ENCODE results near the gene SAMD4B.
"Not testable (repeated sequence)": the region's sequence is repeated elsewhere in the genome, so short reads cannot be mapped to it uniquely, and the experiment has no call there.

Gene SAMD4B

DNA sequence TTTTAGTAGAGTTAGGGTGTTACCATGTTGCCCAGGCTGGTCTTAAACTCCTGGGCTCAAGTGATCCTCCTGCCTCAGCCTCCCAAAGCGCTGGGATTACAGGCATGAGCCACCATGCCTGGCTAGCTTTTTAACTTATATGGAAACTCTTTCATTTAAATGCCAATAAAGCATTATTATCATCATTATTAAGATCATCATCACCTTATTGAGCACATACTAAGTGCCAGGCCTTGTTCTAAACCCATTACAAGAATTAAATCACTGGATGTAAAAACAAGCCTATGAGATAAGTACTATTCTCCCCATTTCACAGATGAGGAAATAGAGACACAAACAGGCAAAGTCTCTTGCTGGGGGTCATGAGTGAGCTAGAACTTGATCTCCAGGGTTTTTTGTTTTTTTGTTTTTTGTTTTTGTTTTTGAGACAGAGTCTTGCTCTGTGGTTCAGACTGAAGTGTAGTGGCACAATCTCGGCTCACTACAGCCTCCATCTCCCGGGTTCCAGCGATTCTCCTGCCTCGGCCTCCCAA lies 7.7 kb upstream of the SAMD4B start:
- no peak for DNase-seq (ENCODE audit: low spot score)

DNA sequence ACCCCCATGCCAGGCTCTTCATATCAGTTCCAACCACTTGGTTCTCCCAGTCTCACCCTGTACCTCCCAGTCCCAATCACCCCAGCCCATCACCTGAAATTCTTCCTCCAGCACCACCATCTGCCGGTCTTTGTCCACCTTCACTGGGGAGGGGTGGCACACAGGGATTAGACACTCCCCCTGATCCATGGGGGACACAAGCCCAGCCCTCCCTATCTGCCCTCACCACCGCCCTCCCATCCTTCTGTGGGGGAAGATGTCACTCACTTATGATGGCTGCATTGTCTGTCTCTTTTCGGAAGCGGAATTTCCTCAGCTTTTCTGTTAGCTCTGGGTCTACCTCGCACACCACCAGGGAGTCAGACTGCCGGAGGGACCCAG lies 7.1 kb upstream of the SAMD4B start:
- no peak for DNase-seq (ENCODE audit: low spot score)

DNA sequence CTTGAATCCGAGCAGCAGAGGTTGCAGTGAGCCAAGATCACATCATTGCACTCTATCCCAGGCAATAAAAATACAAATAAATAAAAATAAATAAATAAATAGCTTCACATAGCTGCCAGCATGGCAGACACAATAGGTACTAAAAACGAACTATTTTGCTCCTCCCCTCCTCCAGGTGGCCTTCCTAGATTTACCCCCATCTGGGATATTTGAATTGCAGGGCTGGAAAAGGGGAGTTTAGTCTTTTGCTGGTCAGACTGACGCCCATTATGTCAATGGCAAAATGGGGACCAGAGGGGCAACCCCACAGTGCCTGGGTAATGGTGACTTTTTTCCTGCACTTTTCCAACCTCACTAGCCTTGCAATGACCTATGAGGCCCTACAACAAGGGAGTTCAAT lies 5.7 kb upstream of the SAMD4B start:
- no peak for DNase-seq (ENCODE audit: low spot score)

DNA sequence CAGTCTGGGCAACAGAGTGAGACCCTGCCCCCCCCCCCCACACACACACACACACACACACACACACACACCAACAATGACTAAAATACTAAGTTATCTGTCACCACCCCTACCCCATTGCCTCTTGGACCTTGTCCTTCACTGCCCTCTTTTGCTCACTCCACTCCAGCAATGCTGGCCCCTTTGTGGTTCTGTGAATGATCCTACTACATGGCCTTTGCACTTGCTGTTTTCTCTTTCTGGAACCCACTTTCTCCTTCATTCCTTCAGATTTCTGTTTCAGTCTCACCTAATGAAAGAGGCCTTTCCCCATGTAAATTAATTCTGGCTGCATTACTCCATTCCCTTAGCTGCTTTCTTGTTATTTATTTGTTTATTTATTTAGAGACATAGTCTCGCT lies 2.5 kb upstream of the SAMD4B start:
- no peak for DNase-seq (ENCODE audit: low spot score)

DNA sequence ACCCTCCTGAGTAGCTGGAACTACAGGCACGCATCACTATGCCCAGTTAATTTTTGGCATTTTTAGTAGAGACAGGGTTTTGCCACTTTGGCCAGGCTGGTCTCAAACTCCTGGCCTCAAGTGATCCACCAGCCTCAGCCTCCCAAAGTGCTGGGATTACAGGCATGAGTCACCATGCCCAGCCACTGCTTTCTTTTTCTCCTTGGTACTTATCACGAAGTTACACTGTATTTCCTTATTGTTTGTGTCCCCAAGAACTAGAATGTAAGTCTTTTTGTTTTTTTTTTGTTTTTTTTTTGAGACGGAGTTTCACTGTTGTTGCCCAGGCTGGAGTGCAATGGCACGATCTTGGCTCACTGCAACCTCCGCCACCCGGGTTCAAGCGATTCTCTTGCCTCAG lies 2.1 kb upstream of the SAMD4B start:
- not testable (repeated sequence) for DNase-seq (ENCODE audit: low spot score)

DNA sequence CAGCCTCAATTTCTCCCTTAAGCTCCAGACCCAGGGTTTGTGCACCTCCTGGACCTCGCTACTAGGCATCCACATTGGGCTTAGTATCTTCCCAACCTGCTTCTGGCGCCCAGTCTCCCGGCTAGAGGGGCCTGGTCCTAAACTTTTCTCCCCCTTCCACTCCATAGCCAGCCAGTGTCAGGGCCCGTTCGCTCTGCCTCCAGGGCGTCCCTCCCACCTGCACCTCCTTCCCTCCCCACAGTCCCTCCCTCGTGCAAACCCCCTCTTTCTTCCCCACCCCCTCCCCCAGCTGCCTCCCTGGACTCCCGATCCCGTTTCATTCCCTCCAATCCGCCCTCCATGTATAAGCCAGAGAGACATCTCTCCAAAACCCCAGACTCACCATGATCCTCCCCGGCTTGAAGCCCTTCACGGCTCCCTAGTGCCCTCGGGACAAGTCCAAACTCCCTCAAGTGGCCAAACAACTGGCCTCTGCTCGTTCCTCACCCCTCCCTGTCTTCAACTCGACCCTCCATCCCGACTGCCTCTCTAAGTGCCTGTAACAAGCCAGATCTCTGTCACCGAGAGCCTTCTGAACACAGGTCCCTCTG lies 997 bp upstream of the SAMD4B start:
- DNase-seq (ENCODE audit: low spot score): peak; percentile 24

DNA sequence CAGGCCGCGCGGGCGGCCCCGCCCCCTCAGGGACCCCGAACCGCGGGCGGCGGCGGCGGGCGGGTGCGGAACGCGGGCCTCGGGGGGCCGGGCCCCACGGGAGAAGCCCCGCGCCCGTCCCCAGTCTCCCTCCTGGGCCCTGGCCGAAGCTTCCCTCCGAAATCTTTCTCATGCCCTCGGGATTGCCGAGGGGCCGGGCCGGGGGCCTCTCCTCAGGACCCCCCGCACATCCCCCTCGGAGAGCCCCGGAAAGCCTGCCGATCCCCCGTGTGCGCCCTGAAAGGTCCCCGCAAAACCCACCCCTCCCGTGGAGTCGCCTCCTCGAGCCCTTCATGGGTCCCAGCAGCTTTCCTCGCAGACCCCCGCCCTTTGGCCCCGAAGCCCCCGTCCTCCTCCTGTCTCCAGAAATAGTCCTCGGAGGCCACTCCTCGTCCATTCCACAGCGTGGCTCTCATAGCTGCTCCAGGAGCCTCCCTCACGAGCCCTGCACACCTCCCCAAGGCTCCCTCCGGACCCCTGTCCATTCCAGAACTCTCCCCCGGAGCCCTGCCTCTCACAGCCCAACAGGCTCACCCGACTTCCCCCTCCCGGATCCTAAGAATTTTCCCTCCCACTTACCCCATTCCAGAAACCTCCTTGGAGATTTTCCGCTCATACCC lies 555 bp downstream of the SAMD4B start:
- no peak for DNase-seq (ENCODE audit: low spot score)

DNA sequence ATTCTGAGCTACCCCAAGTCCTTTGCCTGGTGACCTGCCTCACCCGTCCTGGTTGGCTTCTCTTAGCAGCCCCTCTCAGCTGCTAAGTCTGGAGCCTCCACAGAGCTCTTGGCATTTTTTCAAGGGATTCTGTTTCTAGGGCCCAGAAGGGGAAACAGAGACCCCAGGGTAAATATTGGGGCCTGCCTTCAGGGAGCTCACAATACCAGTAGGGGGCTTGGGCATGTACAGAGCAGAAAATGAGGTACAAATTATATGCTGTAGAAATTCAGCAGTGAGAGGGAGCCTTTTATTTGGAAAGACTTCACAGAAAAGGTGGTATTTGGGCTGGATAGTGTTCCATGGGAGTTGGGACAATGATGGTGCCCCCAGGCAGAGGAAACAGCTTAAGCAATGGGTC lies 3.7 kb downstream of the SAMD4B start:
- no peak for DNase-seq (ENCODE audit: low spot score)

DNA sequence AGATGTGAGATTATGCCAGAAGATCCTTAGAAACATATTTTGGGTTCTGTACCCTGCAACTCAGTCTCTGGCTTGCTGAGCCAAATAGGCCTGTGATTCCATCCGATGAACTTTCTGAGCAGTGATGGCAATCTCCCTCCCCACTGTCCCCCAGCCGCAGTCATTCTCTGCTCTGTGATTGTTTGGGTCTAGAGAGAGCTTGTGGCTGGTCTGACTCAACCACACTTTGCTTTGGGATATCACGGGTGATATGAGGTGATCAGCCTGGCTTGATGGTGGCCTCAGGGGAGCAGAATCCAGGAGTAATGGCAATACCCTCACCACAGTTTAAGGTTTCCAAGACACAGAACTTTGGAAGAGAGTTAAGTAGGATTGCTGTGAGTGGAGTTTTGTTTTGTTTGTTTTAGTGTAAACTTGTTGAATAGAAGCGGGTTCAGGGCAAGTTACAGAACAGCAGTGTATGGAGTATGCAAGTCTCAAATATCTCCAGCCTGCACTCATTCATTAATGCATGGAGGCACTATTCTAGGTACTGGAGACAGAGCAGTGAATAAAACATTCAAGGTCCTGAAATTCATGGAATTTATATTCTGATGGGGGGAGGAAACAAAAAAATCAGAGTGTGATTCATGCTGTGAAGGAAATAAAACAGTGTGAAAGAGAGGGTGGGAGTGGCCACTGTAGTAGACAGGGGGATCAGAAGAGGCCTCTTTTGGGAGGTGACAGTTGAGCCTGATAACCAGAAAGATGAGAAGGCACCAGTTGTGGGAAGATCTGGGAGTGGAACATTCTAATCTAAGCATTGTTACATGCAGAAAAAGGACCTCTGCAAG lies 5.3 kb downstream of the SAMD4B start:
- DNase-seq (ENCODE audit: low spot score): no peak

DNA sequence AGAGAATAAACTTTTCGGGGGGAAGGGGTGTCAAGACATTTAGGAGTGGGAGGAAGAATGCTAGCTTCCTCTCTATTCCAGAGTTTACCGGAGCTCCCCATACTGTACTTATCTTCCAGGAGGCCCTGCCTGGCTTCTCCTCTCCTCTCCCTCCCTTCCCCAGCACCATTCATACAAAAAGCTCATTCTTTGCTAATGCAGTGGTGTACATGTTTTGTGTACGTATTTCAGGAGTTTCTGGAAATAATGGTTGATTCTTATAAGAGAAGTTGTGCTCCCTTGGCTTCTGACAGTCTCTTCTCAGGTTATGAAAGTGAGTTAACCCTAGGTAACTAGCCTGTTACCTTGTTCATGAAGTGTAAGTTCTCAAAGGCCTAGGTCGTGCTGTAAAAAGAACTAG lies 7.1 kb downstream of the SAMD4B start:
- no peak for DNase-seq (ENCODE audit: low spot score)

DNA sequence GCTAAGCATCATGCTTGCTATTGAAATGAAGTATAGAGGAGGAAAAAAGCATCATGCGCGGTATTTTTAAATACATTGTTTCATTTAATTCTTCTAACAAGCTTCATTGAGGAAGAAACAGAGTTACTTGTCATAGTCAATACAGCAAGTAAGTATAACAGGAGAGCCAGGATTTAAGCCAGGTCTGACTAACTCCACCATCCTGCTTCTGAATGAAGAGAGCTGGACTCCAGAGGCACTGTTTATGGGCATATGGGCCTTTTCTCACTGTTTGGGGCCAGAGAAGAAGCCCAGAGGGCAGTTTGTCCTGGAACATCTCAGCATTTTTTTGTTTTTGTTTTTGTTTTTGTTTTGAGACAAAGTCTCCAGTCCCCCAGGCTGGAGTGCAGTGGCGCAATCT lies 7.9 kb downstream of the SAMD4B start:
- DNase-seq (ENCODE audit: low spot score): no peak

DNA sequence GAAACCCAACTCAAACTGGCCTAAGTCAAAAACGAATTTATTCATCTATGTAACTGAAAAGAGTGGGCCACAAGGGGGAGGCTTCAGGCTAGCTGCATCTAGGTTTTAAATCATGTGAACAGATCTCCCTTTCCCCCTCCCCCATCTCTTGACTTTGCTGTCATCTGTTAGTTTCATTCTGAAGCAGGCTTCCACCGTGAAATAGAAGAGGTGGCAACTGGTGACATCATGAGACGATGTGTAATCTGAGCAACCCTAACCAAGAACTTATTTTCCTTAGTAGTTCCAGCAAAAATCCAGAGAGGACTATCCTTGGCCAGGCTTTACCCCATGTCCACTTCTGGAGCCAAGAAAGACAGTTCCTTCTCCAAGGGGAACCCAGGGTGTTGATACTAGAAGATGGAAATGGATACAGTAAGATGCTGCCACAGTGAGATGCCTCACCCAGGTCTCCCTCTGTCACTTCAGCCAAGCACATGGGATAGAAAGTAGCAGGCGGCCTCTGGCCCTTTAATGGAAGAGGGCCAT lies 9.4 kb downstream of the SAMD4B start:
- DNase-seq (ENCODE audit: low spot score): no peak

DNA sequence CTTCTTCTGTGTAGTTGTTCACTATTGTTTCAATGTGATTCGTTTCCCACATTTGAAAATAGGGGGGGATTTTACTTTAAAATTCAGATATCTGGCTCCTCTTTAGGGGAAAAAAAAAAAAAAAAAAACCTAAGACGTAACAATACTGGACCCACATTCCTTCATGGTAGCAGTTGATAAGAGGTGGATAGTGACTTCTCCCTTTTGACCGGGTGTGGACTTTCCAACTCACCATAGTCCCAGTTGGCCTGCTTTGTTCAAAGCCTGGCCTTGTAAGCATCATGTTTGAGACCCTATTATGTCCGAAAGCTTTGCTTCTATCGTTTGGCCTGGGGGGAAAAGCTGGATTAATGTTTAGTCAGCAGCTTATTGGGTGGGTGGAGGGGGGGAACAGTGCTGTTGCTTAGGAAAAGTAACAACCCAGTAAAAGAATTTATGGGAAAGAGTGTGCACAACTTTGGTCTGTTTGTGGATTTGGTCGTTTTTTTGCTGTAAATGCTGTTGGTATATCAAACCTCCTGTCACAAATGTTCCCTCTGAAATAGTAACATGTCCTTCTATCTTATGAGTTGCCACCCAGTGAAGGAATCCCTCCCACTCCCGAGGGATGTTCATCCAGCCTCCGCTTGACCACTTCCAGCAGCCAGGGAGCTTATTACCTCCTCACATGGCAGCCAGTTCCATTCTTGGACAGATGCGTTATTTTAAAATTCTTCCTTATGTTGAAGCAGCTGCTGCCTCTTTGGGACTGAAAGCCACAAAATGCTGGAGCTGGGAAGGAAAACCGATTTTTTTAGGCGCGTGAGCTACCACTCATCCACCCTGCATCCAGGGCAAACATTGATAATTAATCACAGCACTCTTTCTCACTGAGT lies 10.4 kb downstream of the SAMD4B start:
- no peak for DNase-seq (ENCODE audit: low spot score)

DNA sequence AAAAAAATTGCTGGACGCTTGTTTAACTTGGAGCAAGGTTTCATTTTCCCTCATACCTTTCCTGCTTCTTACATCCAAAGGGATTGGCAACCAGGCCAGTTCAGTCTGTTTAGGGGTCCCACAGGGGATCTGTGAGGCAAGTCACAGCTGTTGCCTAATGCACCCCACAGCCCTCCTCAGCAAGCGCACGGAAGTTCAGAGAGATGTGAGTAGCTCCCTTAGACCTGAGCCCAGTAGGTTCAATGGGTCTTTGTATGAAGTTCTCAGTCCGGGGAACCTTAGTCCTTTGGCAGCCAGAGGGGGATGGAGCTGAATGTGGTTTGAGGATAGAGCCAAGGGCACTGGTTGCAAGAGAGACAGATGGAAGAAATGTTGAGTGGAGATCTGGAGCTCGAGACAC lies 13.0 kb downstream of the SAMD4B start:
- DNase-seq (ENCODE audit: low spot score): no peak

DNA sequence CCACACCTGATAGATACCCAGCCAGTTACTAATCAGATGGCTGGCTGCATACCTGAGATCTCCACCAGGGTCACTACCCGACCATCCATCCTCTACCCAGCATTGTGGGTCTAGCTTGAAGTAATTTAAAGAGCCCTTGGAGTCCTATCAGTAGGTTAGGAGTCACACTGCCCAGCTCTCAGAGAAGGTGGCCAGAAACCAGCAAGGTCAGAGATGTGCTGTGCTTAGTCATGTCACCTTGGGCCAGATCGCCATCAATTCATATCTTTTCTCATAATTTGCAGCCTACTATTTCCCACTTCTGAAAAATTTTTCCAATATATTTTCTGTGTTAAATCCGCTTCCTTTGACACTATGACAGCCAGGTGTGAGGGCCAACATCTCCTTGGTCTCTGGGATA lies 13.9 kb downstream of the SAMD4B start:
- DNase-seq (ENCODE audit: low spot score): no peak

DNA sequence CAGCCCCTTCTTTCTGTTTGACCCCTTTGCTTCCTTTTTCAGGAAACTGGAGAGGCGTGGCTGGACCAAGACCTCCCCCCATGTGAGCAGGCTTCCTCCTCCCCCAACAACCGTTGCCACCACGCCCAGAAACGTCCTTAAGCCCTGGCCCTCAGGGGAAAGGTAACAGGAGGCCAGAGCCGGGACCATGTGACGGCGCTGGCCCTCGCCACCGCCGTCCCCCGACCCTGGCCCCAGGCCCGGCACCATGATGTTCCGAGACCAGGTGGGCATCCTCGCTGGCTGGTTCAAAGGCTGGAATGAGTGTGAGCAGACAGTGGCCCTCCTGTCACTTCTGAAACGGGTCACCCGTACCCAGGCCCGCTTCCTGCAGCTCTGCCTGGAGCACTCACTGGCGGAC lies 14.4 kb downstream of the SAMD4B start:
- DNase-seq (ENCODE audit: low spot score): no peak

DNA sequence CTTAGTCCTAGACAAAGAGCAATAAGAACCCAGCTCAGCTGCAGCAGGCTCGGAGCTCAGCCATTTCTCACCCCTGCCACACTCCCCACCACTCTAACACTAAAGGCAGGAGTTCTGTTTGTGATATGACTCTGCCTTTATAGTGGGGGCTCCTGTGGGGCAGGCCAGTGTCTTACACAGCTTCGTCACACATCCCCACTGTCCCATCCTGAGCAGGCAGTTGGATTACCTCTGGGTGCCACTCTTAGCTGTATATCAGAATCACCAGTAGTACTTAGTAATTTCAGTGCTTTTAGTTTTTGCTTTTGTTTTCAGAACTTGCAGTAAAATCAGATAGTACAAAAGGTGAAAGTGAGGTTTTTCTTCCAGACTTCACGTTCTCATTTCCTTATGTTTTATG lies 16.8 kb downstream of the SAMD4B start:
- no peak for DNase-seq (ENCODE audit: low spot score)

DNA sequence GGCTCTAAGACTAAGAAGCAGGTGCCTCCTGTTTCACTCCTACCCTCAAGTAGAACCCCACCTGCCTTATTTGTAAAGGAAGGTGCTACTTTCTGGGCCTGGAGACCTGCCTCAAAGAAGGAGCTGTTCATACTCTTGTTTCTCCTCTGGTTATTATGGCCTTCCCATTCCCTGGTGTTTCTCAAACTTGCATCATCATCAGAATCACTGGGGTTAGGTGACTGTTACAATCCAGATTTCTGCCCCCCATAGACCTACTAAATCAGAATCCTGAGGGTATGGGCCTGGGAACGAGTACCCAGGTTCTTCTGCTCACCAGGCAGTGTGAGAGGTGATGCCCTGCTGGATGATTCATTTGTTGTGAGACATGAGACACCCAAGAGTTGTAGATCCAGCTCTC lies 18.4 kb downstream of the SAMD4B start:
- no peak for DNase-seq (ENCODE audit: low spot score)

DNA sequence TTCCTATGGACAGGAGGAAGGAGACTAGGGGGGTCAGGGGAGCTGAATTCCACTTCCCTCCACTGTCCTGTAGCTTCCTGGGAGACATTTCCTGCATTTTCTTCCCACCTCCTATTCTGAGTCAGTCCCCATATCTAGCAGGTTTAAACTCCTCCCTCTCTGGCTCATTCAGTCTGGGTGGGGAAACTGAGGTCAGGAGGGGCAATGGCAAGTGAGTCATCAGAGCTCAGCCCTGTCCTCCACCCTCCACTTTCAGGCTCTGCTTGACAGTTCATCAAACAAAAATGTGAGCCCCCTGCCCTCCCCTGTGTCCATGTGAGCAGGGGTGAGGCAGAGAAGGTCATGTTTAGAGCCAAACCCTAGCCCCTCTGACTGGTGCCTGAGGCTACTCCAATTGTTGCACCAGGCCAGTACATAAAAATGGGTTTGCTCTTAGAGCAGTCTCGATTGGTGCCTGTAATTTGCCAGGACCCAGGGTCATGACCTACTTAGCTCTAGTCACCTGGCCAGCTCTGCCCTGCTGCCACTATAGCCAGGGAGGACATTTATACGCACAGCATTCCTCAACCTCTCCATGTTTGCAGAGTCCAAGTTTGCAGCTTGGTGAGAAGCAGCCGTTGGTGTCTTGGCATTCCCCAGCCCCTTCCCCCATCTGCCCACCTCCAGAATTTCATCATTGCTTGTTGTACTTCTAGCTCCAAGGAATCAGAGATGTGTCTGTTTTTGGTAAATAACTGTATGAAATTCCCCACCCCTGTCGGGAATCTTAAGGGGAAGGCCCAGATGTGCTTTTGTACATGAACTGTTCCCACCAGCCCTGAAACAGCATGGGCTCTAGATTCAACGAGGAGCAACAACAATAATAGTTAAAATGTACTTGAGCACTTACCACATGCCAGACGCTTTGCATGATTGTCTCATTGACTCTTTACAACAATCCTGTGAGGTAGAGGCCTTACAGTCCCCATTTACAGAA lies 20.7 kb downstream of the SAMD4B start:
- peak; percentile 32 for DNase-seq (ENCODE audit: low spot score)

DNA sequence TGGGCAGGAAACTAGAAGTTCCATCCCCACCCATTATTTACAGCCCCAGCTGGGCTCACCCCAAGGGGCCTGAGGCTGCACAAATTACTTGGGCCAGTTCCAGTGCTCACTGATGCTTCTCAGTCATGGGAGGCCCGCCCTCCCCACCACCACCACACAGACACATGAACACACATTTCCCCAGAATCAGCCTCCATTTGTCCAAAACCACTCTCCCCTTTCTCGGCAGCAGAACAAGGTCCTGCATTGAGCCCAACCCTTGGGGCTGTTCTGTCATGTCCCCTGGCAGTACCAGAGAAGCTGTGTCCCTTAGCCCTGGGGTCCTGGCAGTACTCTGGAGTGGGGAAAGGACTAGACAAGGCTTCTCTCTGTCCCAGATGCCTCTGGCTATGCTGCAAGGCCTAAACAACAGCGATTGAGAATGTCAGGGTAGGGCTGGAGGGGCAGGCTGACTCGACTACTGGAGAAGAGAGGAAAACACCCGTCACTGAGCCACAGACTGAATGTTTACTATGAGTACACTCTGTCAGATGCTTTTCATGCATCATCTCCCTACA lies 21.8 kb downstream of the SAMD4B start:
- DNase-seq (ENCODE audit: low spot score): no peak
